Measurements from ENCODE around the gene AKAP7.

Gene AKAP7

GRCh38 chr6:131132360-131132759 lies 2.9 kb upstream of the AKAP7 start:
- no peaks in the 10 kb centered on the region for H3K36me3 ChIP-seq (ENCODE audit: insufficient read depth, low read length)
- H3K4me3 ChIP-seq (ENCODE audit: low read depth, low read length) = no peak overlapping the region
- no peaks in the 10 kb centered on the region for H3K27me3 ChIP-seq (ENCODE audit: insufficient read depth, low read length)
- no peak overlapping the region for H2AFZ ChIP-seq (ENCODE audit: low read length, unreplicated experiment)
- peaks cover 3% of the 10 kb centered on the region for H3K79me2 ChIP-seq (ENCODE audit: control insufficient read depth, insufficient read depth, low read length, unreplicated experiment)
- no peak overlapping the region for H3K27ac ChIP-seq (ENCODE audit: low read depth, low read length)
- peaks cover 12% of the 10 kb centered on the region for H3K4me1 ChIP-seq (ENCODE audit: control insufficient read depth, insufficient read depth, low read length, unreplicated experiment)

GRCh38 chr6:131134220-131134979 lies 867 bp upstream of the AKAP7 start:
- Histone ChIP-seq H3K79me2 (ENCODE audit: control insufficient read depth, insufficient read depth, low read length, unreplicated experiment) (peaks cover 3% of the 10 kb centered on the region), H3K4me1 (ENCODE audit: control insufficient read depth, insufficient read depth, low read length, unreplicated experiment) (peaks cover 12% of the 10 kb centered on the region), H3K4me3 (ENCODE audit: low read depth, low read length) (peak overlapping the region; percentile 92), H3K27ac (ENCODE audit: low read depth, low read length) (peak overlapping the region; percentile 81), H3K36me3 (ENCODE audit: insufficient read depth, low read length) (no peaks in the 10 kb centered on the region), H3K27me3 (ENCODE audit: insufficient read depth, low read length) (no peaks in the 10 kb centered on the region), H2AFZ (ENCODE audit: low read length, unreplicated experiment) (peak overlapping the region; percentile 95)

GRCh38 chr6:131134980-131135243 lies 355 bp upstream of the AKAP7 start:
- Histone ChIP-seq H3K27me3 (ENCODE audit: insufficient read depth, low read length) (no peaks in the 10 kb centered on the region), H3K27ac (ENCODE audit: low read depth, low read length) (peak overlapping the region; percentile 81), H2AFZ (ENCODE audit: low read length, unreplicated experiment) (peak overlapping the region; percentile 95), H3K36me3 (ENCODE audit: insufficient read depth, low read length) (no peaks in the 10 kb centered on the region), H3K4me3 (ENCODE audit: low read depth, low read length) (peak overlapping the region; percentile 92), H3K4me1 (ENCODE audit: control insufficient read depth, insufficient read depth, low read length, unreplicated experiment) (peaks cover 8% of the 10 kb centered on the region), H3K79me2 (ENCODE audit: control insufficient read depth, insufficient read depth, low read length, unreplicated experiment) (peaks cover 3% of the 10 kb centered on the region)

- H3K4me1 ChIP-seq (ENCODE audit: control insufficient read depth, insufficient read depth, low read length, unreplicated experiment) = peaks cover 6% of the 10 kb centered on the region
- H3K27me3 ChIP-seq (ENCODE audit: insufficient read depth, low read length) = no peaks in the 10 kb centered on the region
- peaks cover 3% of the 10 kb centered on the region for H3K79me2 ChIP-seq (ENCODE audit: control insufficient read depth, insufficient read depth, low read length, unreplicated experiment)
- H3K4me3 ChIP-seq (ENCODE audit: low read depth, low read length) = peak overlapping the region; percentile 92
- peak overlapping the region; percentile 95 for H2AFZ ChIP-seq (ENCODE audit: low read length, unreplicated experiment)
- no peaks in the 10 kb centered on the region for H3K36me3 ChIP-seq (ENCODE audit: insufficient read depth, low read length)
- H3K27ac ChIP-seq (ENCODE audit: low read depth, low read length) = peak overlapping the region; percentile 81
These were observed 937 bp downstream of the AKAP7 start for GRCh38 chr6:131136021-131136786.

- no peak overlapping the region for H2AFZ ChIP-seq (ENCODE audit: low read length, unreplicated experiment)
These were observed 4.3 kb downstream of the AKAP7 start for GRCh38 chr6:131139599-131139998.

GRCh38 chr6:131143319-131143718 lies 8.1 kb downstream of the AKAP7 start:
- H2AFZ ChIP-seq (ENCODE audit: low read length, unreplicated experiment) = no peak overlapping the region
- H3K36me3 ChIP-seq (ENCODE audit: insufficient read depth, low read length) = no peaks in the 10 kb centered on the region
- no peaks in the 10 kb centered on the region for H3K4me1 ChIP-seq (ENCODE audit: control insufficient read depth, insufficient read depth, low read length, unreplicated experiment)
- H3K27me3 ChIP-seq (ENCODE audit: insufficient read depth, low read length) = no peaks in the 10 kb centered on the region
- H3K27ac ChIP-seq (ENCODE audit: low read depth, low read length) = no peak overlapping the region
- no peaks in the 10 kb centered on the region for H3K79me2 ChIP-seq (ENCODE audit: control insufficient read depth, insufficient read depth, low read length, unreplicated experiment)
- no peak overlapping the region for H3K4me3 ChIP-seq (ENCODE audit: low read depth, low read length)

More at GRCh38 chr6:131139599-131139998, 4.3 kb downstream of the AKAP7 start:
- peaks cover 2% of the 10 kb centered on the region for H3K4me1 ChIP-seq (ENCODE audit: control insufficient read depth, insufficient read depth, low read length, unreplicated experiment)
- H3K27me3 ChIP-seq (ENCODE audit: insufficient read depth, low read length) = no peaks in the 10 kb centered on the region
- H3K79me2 ChIP-seq (ENCODE audit: control insufficient read depth, insufficient read depth, low read length, unreplicated experiment) = peaks cover 3% of the 10 kb centered on the region
- H3K4me3 ChIP-seq (ENCODE audit: low read depth, low read length) = no peak overlapping the region
- H3K36me3 ChIP-seq (ENCODE audit: insufficient read depth, low read length) = no peaks in the 10 kb centered on the region
- H3K27ac ChIP-seq (ENCODE audit: low read depth, low read length) = no peak overlapping the region

- Histone ChIP-seq H3K36me3 (ENCODE audit: insufficient read depth, low read length) (no peaks in the 10 kb centered on the region), H2AFZ (ENCODE audit: low read length, unreplicated experiment) (no peak overlapping the region), H3K27ac (ENCODE audit: low read depth, low read length) (no peak overlapping the region), H3K4me1 (ENCODE audit: control insufficient read depth, insufficient read depth, low read length, unreplicated experiment) (no peaks in the 10 kb centered on the region), H3K79me2 (ENCODE audit: control insufficient read depth, insufficient read depth, low read length, unreplicated experiment) (no peaks in the 10 kb centered on the region), H3K4me3 (ENCODE audit: low read depth, low read length) (no peak overlapping the region), H3K27me3 (ENCODE audit: insufficient read depth, low read length) (no peaks in the 10 kb centered on the region)
These were observed 11.6 kb downstream of the AKAP7 start for GRCh38 chr6:131146865-131147264.

- Histone ChIP-seq H3K27me3 (ENCODE audit: insufficient read depth, low read length) (no peaks in the 10 kb centered on the region), H2AFZ (ENCODE audit: low read length, unreplicated experiment) (no peak overlapping the region), H3K4me1 (ENCODE audit: control insufficient read depth, insufficient read depth, low read length, unreplicated experiment) (no peaks in the 10 kb centered on the region), H3K27ac (ENCODE audit: low read depth, low read length) (no peak overlapping the region), H3K4me3 (ENCODE audit: low read depth, low read length) (no peak overlapping the region), H3K36me3 (ENCODE audit: insufficient read depth, low read length) (no peaks in the 10 kb centered on the region), H3K79me2 (ENCODE audit: control insufficient read depth, insufficient read depth, low read length, unreplicated experiment) (no peaks in the 10 kb centered on the region)
These were observed 21.1 kb downstream of the AKAP7 start for GRCh38 chr6:131156411-131156810.

- Histone ChIP-seq H3K4me3 (ENCODE audit: low read depth, low read length) (no peak overlapping the region), H3K27me3 (ENCODE audit: insufficient read depth, low read length) (no peaks in the 10 kb centered on the region), H3K4me1 (ENCODE audit: control insufficient read depth, insufficient read depth, low read length, unreplicated experiment) (no peaks in the 10 kb centered on the region), H3K27ac (ENCODE audit: low read depth, low read length) (no peak overlapping the region), H3K36me3 (ENCODE audit: insufficient read depth, low read length) (no peaks in the 10 kb centered on the region), H3K79me2 (ENCODE audit: control insufficient read depth, insufficient read depth, low read length, unreplicated experiment) (no peaks in the 10 kb centered on the region), H2AFZ (ENCODE audit: low read length, unreplicated experiment) (no peak overlapping the region)
These were observed 24.3 kb downstream of the AKAP7 start for GRCh38 chr6:131159578-131159977.

GRCh38 chr6:131160254-131160758 lies 25.0 kb downstream of the AKAP7 start:
- no peak overlapping the region for H2AFZ ChIP-seq (ENCODE audit: low read length, unreplicated experiment)
- no peaks in the 10 kb centered on the region for H3K27me3 ChIP-seq (ENCODE audit: insufficient read depth, low read length)
- H3K79me2 ChIP-seq (ENCODE audit: control insufficient read depth, insufficient read depth, low read length, unreplicated experiment) = no peaks in the 10 kb centered on the region
- H3K27ac ChIP-seq (ENCODE audit: low read depth, low read length) = no peak overlapping the region
- H3K4me3 ChIP-seq (ENCODE audit: low read depth, low read length) = no peak overlapping the region
- H3K36me3 ChIP-seq (ENCODE audit: insufficient read depth, low read length) = no peaks in the 10 kb centered on the region
- H3K4me1 ChIP-seq (ENCODE audit: control insufficient read depth, insufficient read depth, low read length, unreplicated experiment) = no peaks in the 10 kb centered on the region

GRCh38 chr6:131161987-131162386 lies 26.7 kb downstream of the AKAP7 start:
- no peaks in the 10 kb centered on the region for H3K4me1 ChIP-seq (ENCODE audit: control insufficient read depth, insufficient read depth, low read length, unreplicated experiment)
- H3K79me2 ChIP-seq (ENCODE audit: control insufficient read depth, insufficient read depth, low read length, unreplicated experiment) = no peaks in the 10 kb centered on the region
- H3K36me3 ChIP-seq (ENCODE audit: insufficient read depth, low read length) = 0 out of 2 replicates have a peak, but pooled peaks cover 3% of the 10 kb centered on the region
- H3K27me3 ChIP-seq (ENCODE audit: insufficient read depth, low read length) = no peaks in the 10 kb centered on the region
- no peak overlapping the region for H2AFZ ChIP-seq (ENCODE audit: low read length, unreplicated experiment)
- no peak overlapping the region for H3K27ac ChIP-seq (ENCODE audit: low read depth, low read length)
- no peak overlapping the region for H3K4me3 ChIP-seq (ENCODE audit: low read depth, low read length)
